HEK293 (cell line): ENCODE measurements around the gene AK9.
A peak's percentile ranks its signal among the peaks of the same experiment; 100 is the strongest.

Source experiments
- CTCF ChIA-PET: fragments of 350-600 bp; formaldehyde crosslinking; extraction: SDS; loops from one replicate; lab custom pipeline; 2021; ENCODE audit warnings: antibody characterized with exemption; lab: Yijun Ruan, JAX
- POLR2A ChIA-PET: fragments of 300-600 bp; formaldehyde crosslinking; extraction: SDS; loops from one replicate; lab custom pipeline; 2020; ENCODE audit warnings: antibody characterized with exemption, inconsistent platforms; lab: Yijun Ruan, JAX
- H3K27ac ChIP-seq: fragments of 200-500 bp; sonication (Bioruptor generic); 2 replicates; pipeline ENCODE4 v1.5.1; 2014; ENCODE audit warnings: low read depth, low read length, control low read depth, inconsistent platforms; ENCODE audit errors: extremely low read depth
- H3K36me3 ChIP-seq, 2 experiments: fragments of 200-500 bp in 1 of 2; sonication (Bioruptor generic) in 1 of 2; 1 replicate in 1 of 2; 2 replicates in 1 of 2; pipeline ENCODE4 v1.5.1; 2014 to 2017; ENCODE audit warnings: inconsistent platforms in 2 of 2, low read length in 2 of 2; ENCODE audit not compliant: control insufficient read depth in 2 of 2, insufficient read depth in 1 of 2
- H3K4me1 ChIP-seq: fragments of 200-500 bp; sonication (Bioruptor generic); 2 replicates; pipeline ENCODE4 v1.5.1; 2014; ENCODE audit warnings: mild to moderate bottlenecking, low read length, inconsistent platforms; ENCODE audit not compliant: control insufficient read depth, insufficient read depth
- H3K4me3 ChIP-seq: 2 replicates; pipeline ENCODE4 v1.5.1; 2011; ENCODE audit warnings: low read depth, mild to moderate bottlenecking, control low read depth, low read length, moderate library complexity
- H3K9me3 ChIP-seq: fragments of 200-500 bp; sonication (Bioruptor generic); 2 replicates; pipeline ENCODE4 v1.5.1; 2014; ENCODE audit warnings: low read depth, low read length, inconsistent platforms; ENCODE audit not compliant: control insufficient read depth, insufficient read depth
- BCL11B ChIP-seq: fragments of 450-650 bp; formaldehyde crosslinking; IDR thresholded peaks from 2 replicates; pipeline ENCODE4 v1.5.1; 2016; ENCODE audit warnings: low read depth, missing biosample characterization, missing genetic modification characterization
- EGR2 ChIP-seq: fragments of 450-650 bp; formaldehyde crosslinking; IDR thresholded peaks from 2 replicates; pipeline ENCODE4 v1.5.1; 2016; ENCODE audit warnings: low read depth, missing biosample characterization, missing genetic modification characterization
- INSM2 ChIP-seq: fragments of 450-650 bp; formaldehyde crosslinking; IDR thresholded peaks from 2 replicates; pipeline ENCODE4 v1.5.1; 2016; ENCODE audit warnings: missing biosample characterization, missing genetic modification characterization
- KLF9 ChIP-seq: fragments of 450-650 bp; formaldehyde crosslinking; IDR thresholded peaks from 2 replicates; pipeline ENCODE4 v1.5.1; 2016; ENCODE audit warnings: missing biosample characterization, missing genetic modification characterization, low read depth
- MZF1 ChIP-seq: fragments of 450-650 bp; formaldehyde crosslinking; IDR thresholded peaks from 2 replicates; pipeline ENCODE4 v1.5.1; 2017; ENCODE audit warnings: missing biosample characterization, missing genetic modification characterization, borderline replicate concordance
- PRDM1 ChIP-seq: fragments of 450-650 bp; formaldehyde crosslinking; IDR thresholded peaks from 2 replicates; pipeline ENCODE4; 2016; ENCODE audit warnings: missing biosample characterization, missing genetic modification characterization
- REPIN1 ChIP-seq: fragments of 450-650 bp; formaldehyde crosslinking; IDR thresholded peaks from 2 replicates; pipeline ENCODE4 v1.5.1; 2017; ENCODE audit warnings: missing biosample characterization, missing genetic modification characterization, low read depth
- SP2 ChIP-seq: fragments of 450-650 bp; formaldehyde crosslinking; IDR thresholded peaks from 2 replicates; pipeline ENCODE4 v1.5.1; 2016; ENCODE audit warnings: missing biosample characterization, missing genetic modification characterization
- SP3 ChIP-seq: fragments of 450-650 bp; formaldehyde crosslinking; IDR thresholded peaks from 2 replicates; pipeline ENCODE4 v1.5.1; 2016; ENCODE audit warnings: missing biosample characterization, missing genetic modification characterization
- ZEB2 ChIP-seq: fragments of 450-650 bp; formaldehyde crosslinking; IDR thresholded peaks from 2 replicates; pipeline ENCODE4 v1.5.1; 2016; ENCODE audit warnings: missing biosample characterization, missing genetic modification characterization
- ZFP37 ChIP-seq: fragments of 450-650 bp; formaldehyde crosslinking; IDR thresholded peaks from 2 replicates; pipeline ENCODE4 v1.5.1; 2016; ENCODE audit warnings: missing biosample characterization, missing genetic modification characterization
- ZNF157 ChIP-seq: fragments of 450-650 bp; formaldehyde crosslinking; IDR thresholded peaks from 2 replicates; pipeline ENCODE4 v1.5.1; 2016; ENCODE audit warnings: missing biosample characterization, missing genetic modification characterization
- ZNF24 ChIP-seq: fragments of 450-650 bp; formaldehyde crosslinking; IDR thresholded peaks from 2 replicates; pipeline ENCODE4 v1.5.1; 2016; ENCODE audit warnings: missing biosample characterization, missing genetic modification characterization
- ZNF266 ChIP-seq: fragments of 450-650 bp; formaldehyde crosslinking; IDR thresholded peaks from 2 replicates; pipeline ENCODE4 v1.5.1; 2016; ENCODE audit warnings: missing biosample characterization, missing genetic modification characterization, low read depth
- ZNF280C ChIP-seq: fragments of 450-650 bp; formaldehyde crosslinking; IDR thresholded peaks from 2 replicates; pipeline ENCODE4 v1.5.1; 2016; ENCODE audit warnings: missing biosample characterization, missing genetic modification characterization
- ZNF335 ChIP-seq: fragments of 450-650 bp; formaldehyde crosslinking; conservative IDR thresholded peaks from 2 replicates; pipeline ENCODE4 v1.5.1; 2016; ENCODE audit warnings: missing biosample characterization, missing genetic modification characterization
- ZNF362 ChIP-seq: fragments of 450-650 bp; formaldehyde crosslinking; IDR thresholded peaks from 2 replicates; pipeline ENCODE4 v1.5.1; 2016; ENCODE audit warnings: missing biosample characterization, missing genetic modification characterization
- ZNF366 ChIP-seq: fragments of 450-650 bp; formaldehyde crosslinking; conservative IDR thresholded peaks from 2 replicates; pipeline ENCODE4 v1.5.1; 2016; ENCODE audit warnings: missing biosample characterization, missing genetic modification characterization
- ZNF37A ChIP-seq: fragments of 450-650 bp; IDR thresholded peaks from 2 replicates; pipeline ENCODE4 v1.5.1; 2018; ENCODE audit warnings: missing biosample characterization, missing genetic modification characterization
- ZNF521 ChIP-seq: fragments of 450-650 bp; formaldehyde crosslinking; IDR thresholded peaks from 2 replicates; pipeline ENCODE4 v1.5.1; 2017; ENCODE audit warnings: missing biosample characterization, mild to moderate bottlenecking, missing genetic modification characterization
- ZNF530 ChIP-seq: fragments of 450-650 bp; formaldehyde crosslinking; IDR thresholded peaks from 2 replicates; pipeline ENCODE4 v1.5.1; 2016; ENCODE audit warnings: low read depth, missing biosample characterization, missing genetic modification characterization
- ZNF561 ChIP-seq: fragments of 450-650 bp; IDR thresholded peaks from 2 replicates; pipeline ENCODE4 v1.5.1; 2018; ENCODE audit warnings: missing biosample characterization, missing genetic modification characterization, borderline replicate concordance
- ZNF571 ChIP-seq: fragments of 450-650 bp; formaldehyde crosslinking; IDR thresholded peaks from 2 replicates; pipeline ENCODE4 v1.5.0; 2017; ENCODE audit warnings: missing biosample characterization, missing genetic modification characterization
- ZNF658 ChIP-seq: fragments of 450-650 bp; formaldehyde crosslinking; IDR thresholded peaks from 2 replicates; pipeline ENCODE4; 2016; ENCODE audit warnings: missing biosample characterization, missing genetic modification characterization
- ZNF768 ChIP-seq: fragments of 450-650 bp; formaldehyde crosslinking; IDR thresholded peaks from 2 replicates; pipeline ENCODE4 v1.5.1; 2018; ENCODE audit warnings: missing biosample characterization, mild to moderate bottlenecking, missing genetic modification characterization
- ZNF785 ChIP-seq: fragments of 450-650 bp; formaldehyde crosslinking; IDR thresholded peaks from 2 replicates; pipeline ENCODE4 v1.5.1; 2016; ENCODE audit warnings: missing biosample characterization, missing genetic modification characterization
- ZNF792 ChIP-seq: fragments of 450-650 bp; formaldehyde crosslinking; IDR thresholded peaks from 2 replicates; pipeline ENCODE4 v1.5.1; 2016; ENCODE audit warnings: missing biosample characterization, missing genetic modification characterization
- ZSCAN16 ChIP-seq: fragments of 450-650 bp; formaldehyde crosslinking; IDR thresholded peaks from 2 replicates; pipeline ENCODE4 v1.5.1; 2016; ENCODE audit warnings: missing biosample characterization, missing genetic modification characterization
- ZXDB ChIP-seq: fragments of 450-650 bp; formaldehyde crosslinking; IDR thresholded peaks from 2 replicates; pipeline ENCODE4 v1.5.1; 2016; ENCODE audit warnings: missing biosample characterization, missing genetic modification characterization

The AK9 gene

GRCh38 chr6:109512271-109512817 lies 178.7 kb downstream of the AK9 start:
- H3K4me1 ChIP-seq = no peaks in the 10 kb centered on the region
- H3K9me3 ChIP-seq = no peaks in the 10 kb centered on the region
- H3K4me3 ChIP-seq = no peak overlapping the region
- no peak overlapping the region for H3K27ac ChIP-seq
- POLR2A ChIA-PET = no interaction called here
- TF ChIP-seq KLF9 (tag by site-specific recombination) (no peak), ZNF561 (tag by site-specific recombination) (no peak), ZNF24 (tag by site-specific recombination) (no peak), ZNF37A (tag by site-specific recombination) (no peak), MZF1 (tag by site-specific recombination) (no peak), ZNF530 (tag by site-specific recombination) (0 out of 2 replicates have a peak, but pooled peaks have one; percentile 60), ZNF768 (tag by site-specific recombination) (no peak), ZNF280C (tag by site-specific recombination) (no peak), PRDM1 (tag by site-specific recombination) (0 out of 2 replicates have a peak, but pooled peaks have one; percentile 10), SP3 (tag by site-specific recombination) (no peak)
- CTCF ChIA-PET = interaction anchor here (0.7 kb wide), 1 partner anchor 206 kb away, joined by 3 read pairs; no protein-coding TSS in a partner anchor
- no peaks in the 10 kb centered on the region for H3K36me3 ChIP-seq

- ChIA-PET POLR2A (no interaction called here), CTCF (interaction anchor here (0.6 kb wide), 1 partner anchor 666 kb away, joined by 3 read pairs; no protein-coding TSS in a partner anchor)
- Histone ChIP-seq H3K36me3 (no peaks in the 10 kb centered on the region), H3K9me3 (no peaks in the 10 kb centered on the region), H3K4me1 (no peaks in the 10 kb centered on the region), H3K27ac (no peak overlapping the region), H3K4me3 (no peak overlapping the region)
- TF ChIP-seq ZNF571 (tag by site-specific recombination) = no peak
- no peak for TF ChIP-seq ZNF792 (tag by site-specific recombination)
- TF ChIP-seq ZNF658 = no peak
- TF ChIP-seq ZNF335 (tag by site-specific recombination) = no peak
- no peak for TF ChIP-seq ZNF362 (tag by site-specific recombination)
- no peak for TF ChIP-seq SP2 (tag by site-specific recombination)
- no peak for TF ChIP-seq EGR2 (tag by site-specific recombination)
- TF ChIP-seq ZNF366 (tag by site-specific recombination) = no peak
- TF ChIP-seq ZNF521 (tag by site-specific recombination) = no peak
- TF ChIP-seq ZSCAN16 (tag by site-specific recombination) = no peak
- no peak for TF ChIP-seq ZEB2
- TF ChIP-seq ZFP37 = no peak
- no peak for TF ChIP-seq ZNF266
- no peak for TF ChIP-seq ZNF157 (tag by site-specific recombination)
- TF ChIP-seq BCL11B = no peak
- no peak for TF ChIP-seq ZNF785
- no peak for TF ChIP-seq ZNF530 (tag by site-specific recombination)
- no peak for TF ChIP-seq REPIN1 (tag by site-specific recombination)
- TF ChIP-seq INSM2 = no peak
- no peak for TF ChIP-seq ZXDB (tag by site-specific recombination)
These were observed 179.2 kb downstream of the AK9 start for GRCh38 chr6:109511832-109512231.
